SK-N-SH treated with all-trans-retinoic acid at 6 μM for 48 hours (cell line): ENCODE measurements around the gene ERP29.

Source experiments
- CSDC2 ChIP-seq: fragments of 250-450 bp; sonication (Bioruptor Pico); IDR thresholded peaks from 2 replicates; pipeline ENCODE4 v1.5.0; 2020; ENCODE audit warnings: mild to moderate bottlenecking, moderate library complexity
- POU6F1 ChIP-seq: fragments of 250-450 bp; sonication (Bioruptor Pico); IDR thresholded peaks from 2 replicates; pipeline ENCODE4 v1.8.0; 2021; ENCODE audit warnings: low read depth, mild to moderate bottlenecking, moderate library complexity, borderline replicate concordance
- TCF4 ChIP-seq: fragments of 250-450 bp; sonication (Bioruptor Pico); IDR thresholded peaks from 2 replicates; pipeline ENCODE4 v1.8.0; 2021; ENCODE audit warnings: mild to moderate bottlenecking, moderate library complexity, borderline replicate concordance
- ZFP30 ChIP-seq: fragments of 450-650 bp; formaldehyde crosslinking; IDR thresholded peaks from 2 replicates; pipeline ENCODE4 v1.5.0; 2022; ENCODE audit warnings: mild to moderate bottlenecking, moderate library complexity

- TF ChIP-seq TCF4 (CRISPR knock-in tag) (no peak), CSDC2 (no peak), ZFP30 (CRISPR knock-in tag) (no peak), POU6F1 (no peak)
Measured at GRCh38 chr12:112029301-112029700, 16.1 kb downstream of the ERP29 start.
